Vagina (tissue), 2 donors: Measurements from ENCODE around the gene VAMP7.

ENCODE experiments used
- CTCF ChIP-seq, 3 experiments: fragments of 450-650 bp in 2 of 3; fragments of 200-600 bp in 1 of 3; sonication (generic) in 1 of 3; IDR thresholded peaks; one replicate each; pipeline ENCODE4 v1.5.1; 2017 to 2019; ENCODE audit warnings: antibody characterized with exemption in 3 of 3, mild to moderate bottlenecking in 2 of 3, moderate library complexity in 2 of 3
- POLR2A ChIP-seq, 2 donors: fragments of 450-650 bp; IDR thresholded peaks; one replicate each; pipeline ENCODE4 v1.6.1; 2017; ENCODE audit warnings: antibody characterized with exemption in 2 of 2, mild to moderate bottlenecking in 2 of 2, moderate library complexity in 2 of 2

GRCh38 chrX:155893521-155893920, 12.4 kb downstream of the VAMP7 start:
- TF ChIP-seq CTCF (IDR thresholded peaks at IDR 0.05) (no peak), POLR2A (IDR thresholded peaks at IDR 0.05) (no peak)
